ENCODE results near the gene GLI3.

- TF ChIP-seq, protein P1, sequence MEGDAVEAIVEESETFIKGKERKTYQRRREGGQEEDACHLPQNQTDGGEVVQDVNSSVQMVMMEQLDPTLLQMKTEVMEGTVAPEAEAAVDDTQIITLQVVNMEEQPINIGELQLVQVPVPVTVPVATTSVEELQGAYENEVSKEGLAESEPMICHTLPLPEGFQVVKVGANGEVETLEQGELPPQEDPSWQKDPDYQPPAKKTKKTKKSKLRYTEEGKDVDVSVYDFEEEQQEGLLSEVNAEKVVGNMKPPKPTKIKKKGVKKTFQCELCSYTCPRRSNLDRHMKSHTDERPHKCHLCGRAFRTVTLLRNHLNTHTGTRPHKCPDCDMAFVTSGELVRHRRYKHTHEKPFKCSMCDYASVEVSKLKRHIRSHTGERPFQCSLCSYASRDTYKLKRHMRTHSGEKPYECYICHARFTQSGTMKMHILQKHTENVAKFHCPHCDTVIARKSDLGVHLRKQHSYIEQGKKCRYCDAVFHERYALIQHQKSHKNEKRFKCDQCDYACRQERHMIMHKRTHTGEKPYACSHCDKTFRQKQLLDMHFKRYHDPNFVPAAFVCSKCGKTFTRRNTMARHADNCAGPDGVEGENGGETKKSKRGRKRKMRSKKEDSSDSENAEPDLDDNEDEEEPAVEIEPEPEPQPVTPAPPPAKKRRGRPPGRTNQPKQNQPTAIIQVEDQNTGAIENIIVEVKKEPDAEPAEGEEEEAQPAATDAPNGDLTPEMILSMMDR (IDR thresholded peaks at IDR 0.05; ENCODE audit: borderline replicate concordance, extremely low read depth, low read length, poor library complexity, severe bottlenecking), result no peak
- no peak for TF ChIP-seq EZH2 (IDR thresholded peaks at IDR 0.05; ENCODE audit: borderline replicate concordance, low read depth, low read length, severe bottlenecking)
Observed at GRCh38 chr7:42248579-42248978, 11.6 kb upstream of the GLI3 start.

All from DND-41 (cell line).